Hepatocyte (in vitro differentiated cells): ENCODE measurements around the gene STT3B.

Experiments used
- EZH2 ChIP-seq: fragments of 200-600 bp; sonication (generic); IDR thresholded peaks from 2 replicates; pipeline ENCODE4 v1.6.1; 2016; ENCODE audit warnings: antibody characterized with exemption, mild to moderate bottlenecking, borderline replicate concordance
- TF ChIP-seq, protein P1 (sequence below): fragments of 200-600 bp; sonication (generic); IDR thresholded peaks from 2 replicates; pipeline ENCODE4 v1.5.1; 2016; ENCODE audit warnings: antibody characterized with exemption, mild to moderate bottlenecking; ENCODE audit not compliant: poor library complexity

- TF ChIP-seq, protein P1, sequence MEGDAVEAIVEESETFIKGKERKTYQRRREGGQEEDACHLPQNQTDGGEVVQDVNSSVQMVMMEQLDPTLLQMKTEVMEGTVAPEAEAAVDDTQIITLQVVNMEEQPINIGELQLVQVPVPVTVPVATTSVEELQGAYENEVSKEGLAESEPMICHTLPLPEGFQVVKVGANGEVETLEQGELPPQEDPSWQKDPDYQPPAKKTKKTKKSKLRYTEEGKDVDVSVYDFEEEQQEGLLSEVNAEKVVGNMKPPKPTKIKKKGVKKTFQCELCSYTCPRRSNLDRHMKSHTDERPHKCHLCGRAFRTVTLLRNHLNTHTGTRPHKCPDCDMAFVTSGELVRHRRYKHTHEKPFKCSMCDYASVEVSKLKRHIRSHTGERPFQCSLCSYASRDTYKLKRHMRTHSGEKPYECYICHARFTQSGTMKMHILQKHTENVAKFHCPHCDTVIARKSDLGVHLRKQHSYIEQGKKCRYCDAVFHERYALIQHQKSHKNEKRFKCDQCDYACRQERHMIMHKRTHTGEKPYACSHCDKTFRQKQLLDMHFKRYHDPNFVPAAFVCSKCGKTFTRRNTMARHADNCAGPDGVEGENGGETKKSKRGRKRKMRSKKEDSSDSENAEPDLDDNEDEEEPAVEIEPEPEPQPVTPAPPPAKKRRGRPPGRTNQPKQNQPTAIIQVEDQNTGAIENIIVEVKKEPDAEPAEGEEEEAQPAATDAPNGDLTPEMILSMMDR, result no peak
- TF ChIP-seq EZH2, result no peak
Measured at GRCh38 chr3:31572236-31573004, 39.7 kb downstream of the STT3B start.
